Smooth muscle cell (in vitro differentiated cells): Measurements from ENCODE around the gene OSBPL3. TPM values are rescaled to one million over a fixed set of nuclear protein-coding genes. Genes with fewer than 3 reads are reported as not detected.

Source experiments
- DNase-seq: peaks from one replicate; lab custom pipeline; 2025; ENCODE audit not compliant: unreplicated experiment; lab: John Stamatoyannopoulos, UW
- H2AFZ ChIP-seq: fragments of 200-600 bp; sonication (generic); 2 replicates; pipeline ENCODE4 v1.6.0; 2016; ENCODE audit warnings: antibody characterized with exemption, low read depth, mild to moderate bottlenecking
- H3F3A ChIP-seq: fragments of 200-600 bp; sonication (generic); 2 replicates; pipeline ENCODE4 v1.6.0; 2017; ENCODE audit warnings: antibody characterized with exemption, low read depth
- H3K27ac ChIP-seq: fragments of 200-600 bp; sonication (generic); 2 replicates; pipeline ENCODE4 v1.5.1; 2016; ENCODE audit warnings: low read depth, mild to moderate bottlenecking
- H3K27me3 ChIP-seq: fragments of 200-600 bp; sonication (generic); 2 replicates; pipeline ENCODE4 v1.6.1; 2016; ENCODE audit warnings: low read depth, mild to moderate bottlenecking
- H3K36me3 ChIP-seq: fragments of 200-600 bp; sonication (generic); 2 replicates; pipeline ENCODE4 v1.5.1; 2016; ENCODE audit warnings: low read depth
- H3K4me1 ChIP-seq: fragments of 200-600 bp; sonication (generic); 2 replicates; pipeline ENCODE4 v1.5.1; 2016; ENCODE audit warnings: low read depth
- H3K4me2 ChIP-seq: fragments of 200-600 bp; sonication (generic); 2 replicates; pipeline ENCODE4 v1.6.0; 2016; ENCODE audit warnings: mild to moderate bottlenecking
- H3K4me3 ChIP-seq: fragments of 200-600 bp; sonication (generic); 2 replicates; pipeline ENCODE4 v1.5.1; 2016; ENCODE audit warnings: mild to moderate bottlenecking
- H3K79me2 ChIP-seq: fragments of 200-600 bp; sonication (generic); 2 replicates; pipeline ENCODE4 v1.6.0; 2016; ENCODE audit warnings: low read depth, mild to moderate bottlenecking
- H3K9ac ChIP-seq: fragments of 200-600 bp; sonication (generic); 2 replicates; pipeline ENCODE4 v1.6.0; 2016; ENCODE audit warnings: low read depth
- H3K9me3 ChIP-seq: fragments of 200-600 bp; sonication (generic); replicated peaks from 2 replicates; pipeline ENCODE4 v1.5.1; 2016; ENCODE audit warnings: low read depth
- H4K20me1 ChIP-seq: fragments of 200-600 bp; sonication (generic); 2 replicates; pipeline ENCODE4 v1.6.0; 2016; ENCODE audit warnings: low read depth
- CTCF ChIP-seq: fragments of 200-600 bp; sonication (generic); IDR thresholded peaks from 2 replicates; pipeline ENCODE4 v1.5.1; 2017; ENCODE audit warnings: borderline replicate concordance, mild to moderate bottlenecking, antibody characterized with exemption; ENCODE audit not compliant: insufficient read depth, poor library complexity, severe bottlenecking
- WGBS: methylation state at CpG from one replicate; pipeline ENCODE4 v1.1.7; 2016; ENCODE audit warnings: low lambda C conversion rate; 5-methylcytosine and 5-hydroxymethylcytosine counted together
- polyA plus RNA-seq: library from polyadenylated mRNA; unstranded; fragments of >200 nt; fragmentation: Nextera tagmentation; extraction: Ambion mirVana; gene quantifications from 2 replicates; pipeline ENCODE4 v1.2.1, GENCODE V29; 2016
- total RNA-seq: library from RNA; depleted of rRNA; stranded (reverse); fragments of >200 nt; gene quantifications from 2 replicates; pipeline ENCODE4 v1.2.3, GENCODE V29; 2014

Gene OSBPL3
- total and polyA plus RNA-seq, 2 experiments from 2014 or later, result 6.2 to 16.3 TPM

GRCh38 chr7:24924375-24924774, 55.6 kb downstream of the OSBPL3 start:
- H3F3A ChIP-seq, result no peaks in the 10 kb centered on the region
- peaks cover 5% of the 10 kb centered on the region for H3K79me2 ChIP-seq
- H3K9ac ChIP-seq, result no peak overlapping the region
- WGBS, result 88% methylated on average over 7 of the region's 7 CpGs
- H3K4me2 ChIP-seq, result no peak overlapping the region
- H4K20me1 ChIP-seq, result peaks cover 23% of the 10 kb centered on the region
- no peak overlapping the region for H3K4me3 ChIP-seq
- no peaks in the 10 kb centered on the region for H3K36me3 ChIP-seq
- DNase-seq, result no peak
- H3K9me3 ChIP-seq, result no peaks in the 10 kb centered on the region
- no peak for TF ChIP-seq CTCF
- H3K4me1 ChIP-seq, result peaks cover 11% of the 10 kb centered on the region
- H3K27ac ChIP-seq, result no peak overlapping the region
- H3K27me3 ChIP-seq, result no peaks in the 10 kb centered on the region
- H2AFZ ChIP-seq, result no peak overlapping the region

DNA sequence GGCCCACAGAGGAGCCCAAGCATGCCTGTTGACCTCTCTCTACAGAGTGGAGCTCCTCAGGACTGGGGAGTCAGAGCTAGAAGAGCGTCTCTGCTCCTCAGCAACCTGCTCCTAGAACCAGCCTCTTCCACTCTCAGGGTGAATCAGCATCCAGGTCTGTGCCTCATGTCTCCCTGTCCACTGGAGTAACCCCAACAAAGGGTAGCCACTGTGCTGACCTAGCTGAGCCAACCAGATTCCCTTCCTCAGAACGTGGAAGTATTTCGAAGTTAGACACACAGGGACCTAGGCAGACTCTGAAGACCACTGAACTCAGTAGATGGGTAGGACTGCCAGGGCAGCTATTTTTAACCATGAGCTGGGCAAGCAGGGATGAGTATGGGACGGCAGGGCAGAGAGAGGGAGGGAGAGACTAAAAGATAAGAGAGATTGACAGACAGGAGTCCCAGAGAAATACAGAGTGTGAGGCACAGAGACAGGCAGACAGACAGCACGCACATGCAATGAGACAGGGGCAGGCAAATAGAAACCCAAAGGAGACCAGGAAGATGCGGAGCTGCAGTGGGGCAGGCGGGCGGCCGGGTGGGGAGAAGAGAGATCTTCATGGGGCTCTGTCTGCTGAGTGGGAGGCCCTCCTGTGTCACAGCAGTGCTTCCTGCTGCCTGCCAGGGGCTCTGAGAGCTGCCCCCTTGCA, 56.7 kb downstream of the OSBPL3 start:
- Histone ChIP-seq H3K27ac (no peak overlapping the region), H2AFZ (no peak overlapping the region), H4K20me1 (peaks cover 27% of the 10 kb centered on the region), H3K36me3 (no peaks in the 10 kb centered on the region), H3F3A (no peaks in the 10 kb centered on the region), H3K4me1 (peaks cover 11% of the 10 kb centered on the region), H3K9me3 (no peaks in the 10 kb centered on the region), H3K4me2 (no peak overlapping the region), H3K9ac (no peak overlapping the region), H3K27me3 (no peaks in the 10 kb centered on the region), H3K79me2 (peaks cover 9% of the 10 kb centered on the region), H3K4me3 (no peak overlapping the region)
- WGBS, result 90% methylated on average over 9 of the region's 9 CpGs
- TF ChIP-seq CTCF, result no peak
- no peak for DNase-seq

DNA sequence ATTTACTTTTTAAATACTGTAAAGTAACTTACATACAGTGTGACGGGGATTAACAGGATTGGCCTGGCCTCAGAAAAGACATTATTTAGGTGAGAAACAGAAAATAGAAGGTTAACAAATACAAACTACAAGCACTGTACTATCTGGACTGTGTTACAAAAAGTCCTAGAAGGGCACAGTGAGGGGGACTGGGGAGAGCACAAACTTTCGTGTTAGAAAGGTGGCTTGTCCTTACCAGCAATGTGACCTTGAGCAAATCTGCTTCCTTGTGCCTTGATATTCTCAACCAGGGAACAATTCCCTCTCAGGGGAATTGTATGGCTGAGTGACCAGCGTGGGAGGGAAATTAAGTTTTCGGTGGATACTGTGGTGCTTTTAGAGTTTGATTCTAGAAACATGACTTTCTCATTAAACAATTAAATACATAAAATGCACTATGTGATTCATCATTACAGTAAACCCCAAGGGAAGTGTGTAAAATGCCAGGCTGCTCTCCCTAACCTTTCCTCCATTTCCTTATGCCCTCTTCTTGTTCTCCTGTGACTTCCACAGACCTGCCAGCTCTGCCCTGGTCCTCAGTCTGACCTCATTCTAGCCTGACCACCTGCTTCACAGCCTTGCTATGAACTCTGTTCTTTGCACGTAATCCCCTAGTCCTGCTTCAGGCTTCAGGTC, 57.7 kb downstream of the OSBPL3 start:
- H3K4me2 ChIP-seq, result no peak overlapping the region
- H3F3A ChIP-seq, result no peaks in the 10 kb centered on the region
- H3K36me3 ChIP-seq, result no peaks in the 10 kb centered on the region
- no peak for TF ChIP-seq CTCF
- H3K79me2 ChIP-seq, result peaks cover 9% of the 10 kb centered on the region
- no peak overlapping the region for H2AFZ ChIP-seq
- H3K27me3 ChIP-seq, result no peaks in the 10 kb centered on the region
- peaks cover 7% of the 10 kb centered on the region for H3K4me1 ChIP-seq
- H3K9ac ChIP-seq, result no peak overlapping the region
- peaks cover 23% of the 10 kb centered on the region for H4K20me1 ChIP-seq
- no peak overlapping the region for H3K27ac ChIP-seq
- H3K4me3 ChIP-seq, result no peak overlapping the region
- no peak for DNase-seq
- H3K9me3 ChIP-seq, result no peaks in the 10 kb centered on the region
- 98% methylated on average over 5 of the region's 5 CpGs for WGBS

GRCh38 chr7:24921362-24921679, 58.7 kb downstream of the OSBPL3 start:
- no peaks in the 10 kb centered on the region for H3F3A ChIP-seq
- H3K79me2 ChIP-seq, result peaks cover 9% of the 10 kb centered on the region
- no peak overlapping the region for H3K27ac ChIP-seq
- peaks cover 18% of the 10 kb centered on the region for H4K20me1 ChIP-seq
- H3K4me1 ChIP-seq, result peaks cover 3% of the 10 kb centered on the region
- no peak overlapping the region for H2AFZ ChIP-seq
- H3K9me3 ChIP-seq, result no peaks in the 10 kb centered on the region
- H3K36me3 ChIP-seq, result no peaks in the 10 kb centered on the region
- TF ChIP-seq CTCF, result no peak
- no peak overlapping the region for H3K4me3 ChIP-seq
- no peak overlapping the region for H3K9ac ChIP-seq
- no peaks in the 10 kb centered on the region for H3K27me3 ChIP-seq
- no peak overlapping the region for H3K4me2 ChIP-seq
- no peak for DNase-seq
- WGBS, result 89% methylated on average over 3 of the region's 3 CpGs
